Activated naive CD8-positive, alpha-beta T cell (primary cell): Measurements from ENCODE around the gene USP31.

Source experiments
- H3K27ac Mint-ChIP-seq: one replicate; pipeline ENCODE4 v1.8.0; 2021; ENCODE audit warnings: mixed read lengths
- H3K27me3 Mint-ChIP-seq: one replicate; pipeline ENCODE4 v1.8.0; 2021; ENCODE audit warnings: mixed read lengths
- H3K36me3 Mint-ChIP-seq: one replicate; pipeline ENCODE4 v1.8.0; 2021; ENCODE audit warnings: mixed read lengths
- H3K4me1 Mint-ChIP-seq: one replicate; pipeline ENCODE4 v1.8.0; 2021; ENCODE audit warnings: low read depth, mixed read lengths
- H3K4me3 Mint-ChIP-seq: one replicate; pipeline ENCODE4 v1.8.0; 2021; ENCODE audit warnings: mild to moderate bottlenecking, mixed read lengths
- H3K9me3 Mint-ChIP-seq: one replicate; pipeline ENCODE4 v1.8.0; 2021; ENCODE audit warnings: low read depth, mixed read lengths

The USP31 gene

DNA sequence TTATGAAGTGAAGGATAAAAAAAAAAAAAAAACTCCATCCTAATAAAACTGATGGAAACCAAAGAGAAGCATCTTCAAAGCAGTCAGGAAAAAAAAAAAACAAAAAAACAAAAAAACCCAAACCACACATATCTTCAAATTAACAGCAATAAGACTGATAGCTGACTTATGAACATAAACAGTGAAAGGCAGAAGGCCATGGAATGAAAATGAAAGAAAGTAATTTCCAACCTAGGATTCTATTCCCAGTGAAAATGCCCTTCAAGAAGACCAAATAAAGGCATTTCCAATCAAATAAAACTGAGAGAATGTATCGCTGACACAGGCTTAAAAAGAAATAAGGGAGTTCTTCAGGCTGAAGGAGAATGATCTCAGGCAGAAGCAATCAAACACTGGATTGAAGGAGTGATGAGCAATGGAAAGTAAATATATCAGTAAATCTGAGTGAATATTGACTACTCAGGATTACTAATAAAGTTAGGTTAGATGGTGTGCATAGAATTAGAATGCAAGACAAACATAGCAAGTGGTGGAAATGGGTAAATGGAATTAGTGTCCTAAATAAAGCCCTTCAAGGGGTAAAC, 92.1 kb downstream of the USP31 start:
- H3K36me3 Mint-ChIP-seq = no peaks in the 10 kb centered on the region
- no peak overlapping the region for H3K4me3 Mint-ChIP-seq
- peaks cover 3% of the 10 kb centered on the region for H3K9me3 Mint-ChIP-seq
- H3K27ac Mint-ChIP-seq = no peak overlapping the region
- H3K4me1 Mint-ChIP-seq = peaks cover 2% of the 10 kb centered on the region
- H3K27me3 Mint-ChIP-seq = peaks cover 23% of the 10 kb centered on the region

DNA sequence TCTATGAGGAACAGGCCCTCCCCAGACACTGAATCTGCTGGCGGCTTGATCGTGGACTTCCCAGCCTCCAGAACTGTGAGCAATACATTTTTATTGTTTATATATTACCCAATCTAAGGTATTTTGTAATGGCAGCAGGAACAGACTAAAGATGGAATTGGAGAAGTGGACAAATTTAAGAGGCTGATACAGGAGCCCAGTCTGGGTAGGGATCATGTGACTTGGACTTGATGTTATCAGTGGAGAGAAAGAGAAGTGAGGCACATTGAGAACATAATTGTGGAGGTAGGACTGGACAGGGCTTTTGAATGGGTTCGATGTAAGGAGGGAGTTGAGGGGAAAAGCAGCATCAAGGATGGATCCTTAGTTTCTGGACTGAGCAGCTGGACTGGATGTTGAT, 93.8 kb downstream of the USP31 start:
- Mint-ChIP-seq H3K27ac (no peak overlapping the region), H3K9me3 (peaks cover 3% of the 10 kb centered on the region), H3K36me3 (no peaks in the 10 kb centered on the region), H3K4me3 (no peak overlapping the region), H3K4me1 (peaks cover under 1% of the 10 kb centered on the region), H3K27me3 (peaks cover 23% of the 10 kb centered on the region)

DNA sequence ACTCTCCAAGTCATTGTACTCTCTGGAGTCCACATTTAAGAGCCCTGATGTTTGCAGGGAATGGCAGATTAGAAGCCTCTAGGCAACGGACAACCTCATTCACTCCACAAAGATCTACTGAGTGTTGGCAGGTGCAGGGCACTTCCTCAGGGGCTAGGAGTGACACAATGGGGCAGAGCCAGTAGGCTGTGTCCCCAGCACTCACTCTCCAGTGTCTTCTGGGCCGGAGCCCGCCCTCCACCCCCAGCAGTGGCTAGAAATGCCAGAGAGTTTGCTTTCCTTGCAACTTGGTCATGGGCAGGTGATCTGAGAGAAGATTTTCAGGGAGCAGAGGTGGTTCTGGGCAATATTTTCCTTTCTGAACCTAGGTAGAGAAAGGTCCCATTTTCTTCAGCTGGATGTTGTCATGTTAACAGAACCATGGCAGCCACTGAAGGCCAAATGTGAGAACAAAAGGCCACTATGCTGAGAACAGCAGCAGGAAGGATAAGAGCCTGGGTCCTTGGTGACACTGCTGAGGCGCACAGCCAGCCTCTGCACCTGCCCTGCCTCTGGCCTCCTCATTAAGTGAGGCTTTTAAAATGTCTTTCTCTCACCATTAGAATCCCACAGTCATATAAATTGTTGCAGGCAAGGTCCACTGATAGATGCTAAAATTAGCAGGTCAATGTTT, 96.2 kb downstream of the USP31 start:
- Mint-ChIP-seq H3K4me1 (no peaks in the 10 kb centered on the region), H3K36me3 (no peaks in the 10 kb centered on the region), H3K4me3 (no peak overlapping the region), H3K27ac (no peak overlapping the region), H3K27me3 (peaks cover 30% of the 10 kb centered on the region), H3K9me3 (peaks cover 3% of the 10 kb centered on the region)

DNA sequence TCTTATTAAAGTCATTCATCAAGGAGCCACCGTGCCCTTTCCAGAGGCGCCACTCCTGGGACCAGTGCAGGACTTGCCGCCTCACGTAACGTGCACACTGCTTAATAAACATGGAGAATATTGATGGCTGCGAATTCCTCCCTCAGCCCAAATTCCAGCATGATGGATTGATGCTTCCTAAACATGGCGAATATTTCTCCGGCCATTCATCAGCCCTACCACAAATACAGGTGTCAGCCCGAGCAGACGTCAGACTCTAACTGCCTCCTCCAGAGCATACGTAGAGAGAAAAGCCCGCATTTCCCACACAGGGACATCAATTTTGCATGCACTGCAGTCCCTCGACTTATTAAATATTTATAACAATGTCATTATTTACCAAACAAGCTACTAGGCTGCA, 97.0 kb downstream of the USP31 start:
- peaks cover 34% of the 10 kb centered on the region for H3K27me3 Mint-ChIP-seq
- H3K9me3 Mint-ChIP-seq = peaks cover 3% of the 10 kb centered on the region
- no peak overlapping the region for H3K27ac Mint-ChIP-seq
- H3K4me3 Mint-ChIP-seq = no peak overlapping the region
- no peaks in the 10 kb centered on the region for H3K36me3 Mint-ChIP-seq
- no peaks in the 10 kb centered on the region for H3K4me1 Mint-ChIP-seq

DNA sequence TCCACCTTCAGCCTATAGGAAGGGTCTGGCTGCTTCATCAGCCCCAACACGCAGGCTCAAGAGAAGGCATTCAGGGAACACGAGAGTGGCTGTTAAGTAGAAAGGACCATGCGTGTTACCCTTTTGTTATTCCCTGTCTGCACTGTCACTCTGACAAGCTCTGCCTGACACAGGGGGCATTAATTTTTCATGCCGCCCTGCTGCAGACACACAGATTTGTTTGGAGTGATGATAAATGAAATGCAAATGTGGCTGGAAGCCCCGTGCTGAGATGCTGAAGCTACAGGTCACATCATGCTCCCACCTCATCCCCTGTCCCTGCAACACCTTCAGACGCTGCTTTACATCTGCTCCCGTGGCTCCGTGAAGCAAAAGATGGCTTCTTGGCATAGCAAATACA, 97.7 kb downstream of the USP31 start:
- H3K9me3 Mint-ChIP-seq = peaks cover under 1% of the 10 kb centered on the region
- no peak overlapping the region for H3K27ac Mint-ChIP-seq
- no peaks in the 10 kb centered on the region for H3K4me1 Mint-ChIP-seq
- no peak overlapping the region for H3K4me3 Mint-ChIP-seq
- no peaks in the 10 kb centered on the region for H3K36me3 Mint-ChIP-seq
- H3K27me3 Mint-ChIP-seq = peaks cover 35% of the 10 kb centered on the region

DNA sequence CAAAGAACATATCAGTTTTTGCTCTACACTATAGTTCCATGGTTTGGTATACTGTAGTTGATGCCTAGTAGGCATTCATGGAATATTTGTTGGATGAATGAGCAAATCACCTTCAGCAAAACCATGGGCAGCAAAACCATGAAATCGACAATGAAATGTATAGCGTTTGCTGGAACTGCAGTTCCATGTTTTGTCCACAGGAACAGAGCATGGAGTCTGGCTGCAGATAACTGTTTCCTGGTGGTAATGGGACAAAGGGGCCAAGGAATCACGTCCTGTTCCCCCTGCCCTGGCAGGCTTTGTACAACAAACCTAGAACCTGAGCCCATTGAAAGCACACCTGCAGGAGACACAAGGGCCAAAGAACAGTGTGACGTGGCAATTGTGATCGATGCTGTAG, 101.1 kb downstream of the USP31 start:
- Mint-ChIP-seq H3K9me3 (peaks cover 11% of the 10 kb centered on the region), H3K36me3 (no peaks in the 10 kb centered on the region), H3K27ac (no peak overlapping the region), H3K4me3 (no peak overlapping the region), H3K27me3 (peaks cover 39% of the 10 kb centered on the region), H3K4me1 (no peaks in the 10 kb centered on the region)

DNA sequence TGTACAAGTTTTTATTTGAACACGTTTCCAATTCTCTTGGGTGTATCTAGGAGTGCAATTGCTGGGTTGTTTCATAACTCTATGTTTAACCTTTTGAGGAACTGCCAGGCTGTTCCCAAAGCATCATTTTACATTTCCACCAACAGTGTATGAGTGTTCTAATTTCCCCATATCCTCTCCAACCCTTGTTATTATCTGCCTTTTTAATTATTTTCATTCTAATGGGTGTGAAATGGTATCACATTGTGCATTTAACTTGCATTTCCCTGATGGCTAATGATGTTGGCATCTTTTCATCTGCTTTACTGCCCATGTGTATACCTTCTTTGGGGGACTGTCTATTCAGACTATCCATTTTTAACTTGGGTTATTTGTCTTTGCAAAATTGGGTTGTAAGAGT, 104.2 kb downstream of the USP31 start:
- H3K9me3 Mint-ChIP-seq = peaks cover 11% of the 10 kb centered on the region

DNA sequence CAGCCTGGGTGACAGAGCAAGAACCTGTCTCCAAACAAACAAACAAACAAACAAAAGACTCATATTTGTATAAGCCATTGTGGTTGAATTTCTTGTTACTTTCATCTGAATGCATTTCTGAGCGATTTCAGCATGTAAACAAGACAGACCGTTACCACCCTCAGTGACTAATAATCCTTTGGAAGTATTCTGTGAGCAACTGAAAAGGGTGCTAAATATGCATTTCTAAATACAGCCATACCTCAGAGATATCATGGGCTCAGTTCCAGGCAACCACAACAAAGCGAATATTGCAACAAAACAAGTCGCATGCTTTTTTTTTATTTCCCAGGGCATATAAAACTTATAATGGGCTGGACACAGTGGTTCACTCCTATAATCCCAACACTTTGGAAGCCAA, 109.0 kb downstream of the USP31 start:
- Mint-ChIP-seq H3K4me3 (no peak overlapping the region), H3K4me1 (no peaks in the 10 kb centered on the region), H3K9me3 (peaks cover 12% of the 10 kb centered on the region), H3K27ac (no peak overlapping the region), H3K27me3 (peaks cover 16% of the 10 kb centered on the region), H3K36me3 (no peaks in the 10 kb centered on the region)

More for the DNA sequence above, 104.2 kb downstream of the USP31 start:
- Mint-ChIP-seq H3K4me1 (no peaks in the 10 kb centered on the region), H3K4me3 (no peak overlapping the region), H3K36me3 (no peaks in the 10 kb centered on the region), H3K27ac (no peak overlapping the region), H3K27me3 (peaks cover 36% of the 10 kb centered on the region)

DNA sequence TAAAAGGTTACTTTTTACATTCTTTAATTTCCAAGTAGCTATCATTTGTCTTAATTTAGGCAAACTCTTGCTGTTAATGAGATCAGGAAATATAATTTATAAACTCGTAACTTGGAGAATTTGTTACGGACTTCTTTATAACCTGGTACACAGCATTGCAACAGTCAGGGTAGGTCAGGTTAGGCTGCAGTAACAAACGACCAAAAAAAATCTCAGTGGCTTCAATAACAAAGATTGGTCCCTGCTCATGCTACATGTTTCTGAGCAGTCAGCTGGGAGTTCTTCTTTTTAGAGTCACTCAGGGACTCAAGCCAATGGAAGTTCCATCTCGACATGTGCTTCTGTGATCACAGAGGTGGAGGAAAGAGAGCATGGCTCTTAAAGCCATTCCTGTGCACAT, 110.1 kb downstream of the USP31 start:
- Mint-ChIP-seq H3K4me3 (no peak overlapping the region), H3K9me3 (peaks cover 3% of the 10 kb centered on the region), H3K27ac (no peak overlapping the region), H3K27me3 (peaks cover 5% of the 10 kb centered on the region), H3K4me1 (no peaks in the 10 kb centered on the region), H3K36me3 (no peaks in the 10 kb centered on the region)

DNA sequence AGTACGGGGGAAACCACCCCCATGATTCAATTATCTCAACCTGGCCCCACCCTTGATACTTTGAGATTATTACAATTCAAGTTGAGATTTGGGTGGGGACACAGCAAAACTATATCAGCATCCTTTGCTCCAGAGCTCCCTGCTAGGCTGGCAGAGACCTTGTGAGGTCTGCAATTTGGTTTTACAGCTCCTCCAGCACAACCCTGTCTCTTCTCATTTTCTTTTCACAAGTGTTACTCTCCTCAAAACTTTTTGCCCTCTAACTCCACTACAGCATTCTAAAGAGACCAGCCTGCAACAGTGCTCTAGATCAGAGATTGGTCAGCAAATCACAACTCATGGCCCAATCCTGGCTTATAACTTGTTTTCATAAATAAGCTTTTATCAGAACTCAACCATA, 114.0 kb downstream of the USP31 start:
- Mint-ChIP-seq H3K9me3 (peaks cover 11% of the 10 kb centered on the region), H3K27me3 (peaks cover 12% of the 10 kb centered on the region), H3K27ac (no peak overlapping the region), H3K36me3 (no peaks in the 10 kb centered on the region), H3K4me3 (no peak overlapping the region), H3K4me1 (no peaks in the 10 kb centered on the region)

DNA sequence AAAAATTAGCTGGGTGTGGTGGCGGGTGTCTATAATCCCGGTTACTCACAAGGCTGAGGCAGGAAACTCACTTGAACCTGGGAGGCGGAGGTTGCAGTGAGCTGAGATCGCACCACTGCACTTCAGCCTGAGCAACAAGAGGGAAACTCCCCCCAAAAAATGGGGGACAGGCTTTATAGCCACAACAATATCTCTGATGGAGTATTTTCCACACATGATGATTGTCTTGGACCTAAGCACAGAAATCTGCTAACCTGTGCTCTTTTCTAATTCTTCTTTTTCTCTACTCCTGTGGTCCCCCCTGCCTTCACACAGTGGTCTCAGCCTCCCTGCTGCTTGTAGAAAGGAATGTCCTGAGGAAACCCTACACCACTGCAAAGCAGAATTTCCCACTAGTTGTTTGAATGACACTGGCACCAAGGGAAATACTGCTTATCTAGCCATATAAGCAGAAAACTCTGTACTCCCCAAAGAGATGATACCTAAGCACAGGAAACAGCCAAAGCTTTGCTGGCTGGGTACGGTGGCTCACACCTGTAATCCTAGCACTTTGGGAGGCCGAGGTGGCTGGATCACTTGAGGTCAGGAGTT, 117.6 kb downstream of the USP31 start:
- peaks cover 11% of the 10 kb centered on the region for H3K9me3 Mint-ChIP-seq
- H3K27me3 Mint-ChIP-seq = peaks cover 17% of the 10 kb centered on the region
- H3K4me3 Mint-ChIP-seq = no peak overlapping the region
- no peak overlapping the region for H3K27ac Mint-ChIP-seq
- H3K36me3 Mint-ChIP-seq = no peaks in the 10 kb centered on the region
- H3K4me1 Mint-ChIP-seq = no peaks in the 10 kb centered on the region

DNA sequence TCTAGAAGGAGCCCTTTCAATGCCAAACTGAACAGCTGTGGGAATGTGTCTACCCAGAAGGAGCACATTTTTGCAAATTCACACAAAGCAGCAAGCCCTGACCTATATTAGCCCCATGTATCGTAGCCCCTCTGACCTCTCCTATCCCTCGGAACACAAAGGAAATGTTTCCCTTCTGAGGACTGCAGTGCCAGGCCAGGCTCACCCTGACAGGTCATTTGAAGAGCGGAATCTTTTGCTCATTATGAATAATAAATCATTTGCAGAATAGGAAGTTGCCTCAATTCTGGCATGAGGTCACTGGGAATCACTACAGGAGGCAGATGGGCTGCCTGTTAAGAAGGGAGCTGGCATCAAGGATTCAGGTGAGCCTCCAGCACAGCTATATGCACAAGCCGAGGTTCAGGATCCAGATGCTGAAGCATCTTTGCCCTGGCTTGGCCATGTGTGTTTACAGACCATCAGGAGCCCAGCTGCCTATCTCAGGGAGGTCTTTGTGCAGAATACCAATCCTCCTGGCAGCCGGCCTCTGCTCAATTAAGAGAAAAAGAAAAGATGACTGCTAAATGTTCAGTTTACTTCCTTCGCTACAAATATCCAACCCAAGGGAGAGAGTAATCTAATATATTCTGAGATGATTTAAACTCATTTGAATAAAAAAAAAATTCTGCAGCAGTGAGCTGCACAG, 119.4 kb downstream of the USP31 start:
- H3K4me1 Mint-ChIP-seq = no peaks in the 10 kb centered on the region
- H3K36me3 Mint-ChIP-seq = no peaks in the 10 kb centered on the region
- H3K27me3 Mint-ChIP-seq = peaks cover 17% of the 10 kb centered on the region
- no peak overlapping the region for H3K27ac Mint-ChIP-seq
- H3K9me3 Mint-ChIP-seq = peaks cover 9% of the 10 kb centered on the region
- H3K4me3 Mint-ChIP-seq = no peak overlapping the region

DNA sequence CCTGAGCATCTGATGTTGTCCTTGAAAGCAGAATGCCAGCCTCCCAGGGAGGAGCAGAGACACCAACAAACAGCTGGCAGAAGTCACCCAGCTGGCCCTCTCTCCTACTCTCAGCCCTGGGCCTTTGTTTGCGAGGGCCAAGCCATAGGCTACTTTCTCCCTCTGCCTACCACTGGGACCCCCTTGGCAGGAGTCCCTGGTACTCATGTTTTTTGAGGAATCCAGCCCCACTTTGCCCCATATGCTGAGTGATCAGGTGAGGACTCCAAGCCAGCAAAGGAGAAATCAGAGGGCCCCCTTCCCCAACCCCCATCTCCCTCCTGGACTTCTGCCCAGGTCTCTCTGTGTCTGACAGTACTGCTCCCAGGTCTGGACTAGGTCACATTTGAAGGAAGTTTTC, 121.9 kb downstream of the USP31 start:
- Mint-ChIP-seq H3K4me1 (no peaks in the 10 kb centered on the region), H3K36me3 (no peaks in the 10 kb centered on the region), H3K27me3 (peaks cover 9% of the 10 kb centered on the region), H3K4me3 (no peak overlapping the region), H3K9me3 (peaks cover 1% of the 10 kb centered on the region), H3K27ac (no peak overlapping the region)

DNA sequence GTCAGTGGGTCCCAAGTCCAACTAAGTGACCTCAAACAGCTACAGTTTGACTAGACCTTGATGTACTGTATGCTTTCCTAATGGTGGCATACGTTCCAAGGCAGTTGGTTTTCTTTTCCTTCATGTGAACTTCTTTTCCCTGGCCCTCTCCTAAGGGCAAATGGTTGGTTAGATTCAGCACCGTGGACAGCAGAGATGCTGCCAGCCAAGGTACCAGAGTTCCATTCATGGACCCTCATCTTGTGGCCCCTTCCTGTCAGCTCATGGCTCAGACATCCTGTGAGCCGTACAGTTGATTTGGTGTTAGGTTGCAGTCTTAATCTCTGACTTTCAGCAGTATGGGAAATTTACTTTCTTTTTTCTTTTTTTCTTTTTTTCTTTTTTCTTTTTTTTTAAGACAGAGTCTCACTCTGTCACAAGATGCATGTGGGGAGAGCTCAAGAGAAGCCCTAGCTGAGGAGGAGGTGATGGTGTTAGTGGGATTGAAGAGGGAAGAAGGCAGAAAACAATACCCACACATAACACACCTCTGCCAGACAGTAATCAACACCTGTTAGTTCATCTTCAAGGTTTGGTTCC, 122.4 kb downstream of the USP31 start:
- no peaks in the 10 kb centered on the region for H3K9me3 Mint-ChIP-seq
- peaks cover 9% of the 10 kb centered on the region for H3K27me3 Mint-ChIP-seq
- H3K4me3 Mint-ChIP-seq = no peak overlapping the region
- H3K27ac Mint-ChIP-seq = no peak overlapping the region
- H3K36me3 Mint-ChIP-seq = no peaks in the 10 kb centered on the region
- H3K4me1 Mint-ChIP-seq = no peaks in the 10 kb centered on the region

DNA sequence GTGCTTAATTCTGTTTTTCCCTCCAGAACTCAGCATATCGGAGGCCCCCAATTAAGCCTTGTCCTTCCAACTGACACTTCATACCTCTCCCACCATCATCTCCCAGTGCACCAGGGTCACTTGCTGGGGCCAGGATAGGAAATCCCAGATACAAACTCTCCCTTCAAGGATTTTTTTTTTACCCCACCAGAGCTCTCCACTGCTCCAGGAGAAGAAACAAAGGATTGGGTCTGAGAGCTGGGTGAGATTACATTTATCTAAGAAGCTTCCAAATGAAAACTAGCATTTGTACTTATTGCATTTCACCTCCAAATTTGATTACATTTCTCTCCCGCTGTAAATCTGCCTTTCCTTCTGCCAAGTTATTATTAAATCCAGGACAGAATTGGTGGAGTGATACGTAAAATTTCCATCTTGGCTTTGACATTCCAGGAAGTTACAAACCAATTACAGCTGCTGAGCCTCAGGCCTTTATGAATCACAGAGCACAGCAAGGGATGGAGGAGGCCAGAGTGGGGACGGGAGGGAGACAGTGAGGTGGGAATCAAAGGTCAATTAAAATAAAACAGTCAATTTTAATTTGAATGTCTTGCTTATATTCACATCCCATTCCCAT, 123.5 kb downstream of the USP31 start:
- Mint-ChIP-seq H3K4me3 (no peak overlapping the region), H3K36me3 (no peaks in the 10 kb centered on the region), H3K27ac (no peak overlapping the region), H3K9me3 (no peaks in the 10 kb centered on the region), H3K4me1 (no peaks in the 10 kb centered on the region), H3K27me3 (peaks cover 12% of the 10 kb centered on the region)
